Tongue (tissue), 2 donors: Measurements from ENCODE around the gene MARK4. TPM values are rescaled to one million over a fixed set of nuclear protein-coding genes. Genes with fewer than 3 reads are reported as not detected.
"Not testable (repeated sequence)": the region's sequence is repeated elsewhere in the genome, so short reads cannot be mapped to it uniquely, and the experiment has no call there.

Experiments used
- DNase-seq: peaks from one replicate; pipeline ENCODE4 v3.0.0-alpha.2; 2015
- total RNA-seq: library from RNA; depleted of rRNA; stranded (reverse); fragments of >200 nt; gene quantifications from one replicate; pipeline ENCODE4 v1.2.3, GENCODE V29; 2014

MARK4 gene
- total RNA-seq, 1 donor from 2014 or later = 16.0 TPM

DNA sequence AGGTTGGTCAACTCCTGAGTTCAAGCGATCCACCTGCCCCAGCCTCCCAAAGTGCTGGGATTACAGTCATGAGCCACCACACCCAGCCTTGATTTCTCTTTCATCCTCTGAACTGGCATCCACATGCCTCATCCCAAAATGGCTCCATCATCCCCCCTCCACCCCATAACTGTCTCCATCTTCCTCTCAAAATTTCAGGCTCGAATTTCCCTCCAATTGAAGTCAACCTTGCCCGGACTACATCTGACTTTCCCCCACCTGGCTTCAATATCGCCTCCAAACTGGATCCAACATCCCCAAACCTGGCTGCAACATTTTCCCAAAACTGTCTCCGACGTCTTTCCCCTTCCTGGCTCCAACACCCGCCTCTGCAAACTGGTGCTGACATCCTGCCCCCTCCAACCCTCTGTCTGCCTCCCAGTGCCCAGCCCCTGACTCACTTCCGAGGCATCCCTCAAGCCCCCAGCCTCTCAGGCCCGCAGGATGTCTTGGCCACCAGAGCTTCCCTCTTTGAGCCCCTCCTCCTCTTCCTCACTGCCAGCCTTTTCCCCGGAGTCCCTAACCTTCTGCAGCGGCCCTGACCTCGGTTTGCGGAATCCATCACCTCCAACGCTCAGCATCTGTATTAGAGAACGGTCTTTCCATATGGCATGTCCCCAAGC lies 6.8 kb upstream of the MARK4 start:
- DNase-seq = no peak

DNA sequence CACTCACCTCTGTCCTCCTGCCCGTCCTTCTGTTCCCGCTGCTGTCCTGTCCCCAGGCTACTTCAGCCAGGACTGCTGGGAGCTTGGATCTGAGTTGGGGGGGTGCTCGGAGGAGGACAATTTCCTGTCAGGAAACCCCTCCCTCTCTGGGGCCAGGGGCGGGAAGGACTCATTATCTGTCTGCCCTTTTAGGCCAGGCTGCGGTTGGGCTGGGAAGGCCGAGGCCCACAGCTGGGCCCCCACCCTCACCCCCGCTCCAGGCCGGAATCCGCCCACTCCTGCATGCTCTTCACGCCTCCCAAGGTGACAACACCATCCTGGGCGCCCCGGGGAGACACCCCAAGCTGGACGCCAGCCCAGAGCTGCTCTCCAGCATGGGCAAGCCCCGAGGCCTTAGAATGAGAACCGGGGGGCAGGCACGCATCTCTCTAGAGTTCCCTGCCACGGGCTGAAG lies 5.7 kb upstream of the MARK4 start, which contains the start of gene EXOC3L2:
Gene EXOC3L2 (minus strand): TSS at position 74 of the 454 bp plus-strand sequence. CDS start 6,362 bp downstream, outside the sequence.
- no peak for DNase-seq

DNA sequence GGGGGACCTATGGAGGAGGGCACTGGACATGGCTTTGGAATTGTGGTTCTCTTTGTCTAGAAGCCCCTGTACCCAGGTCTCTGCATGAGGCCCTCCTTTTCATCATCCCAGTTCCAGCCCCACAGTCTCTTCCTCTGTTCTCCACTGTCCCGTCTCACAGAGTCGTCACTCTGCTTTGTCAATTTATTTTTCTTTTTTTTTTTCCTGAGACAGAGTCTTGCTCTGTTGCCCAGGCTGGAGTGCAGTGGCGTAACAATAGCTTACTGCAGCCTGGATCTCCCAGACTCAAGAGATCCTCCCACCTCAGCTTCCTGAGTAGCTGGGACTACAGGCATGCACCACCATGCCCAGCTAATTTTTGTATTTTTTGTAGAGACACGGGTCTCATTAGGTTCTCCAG lies 5.2 kb upstream of the MARK4 start:
- no peak for DNase-seq

DNA sequence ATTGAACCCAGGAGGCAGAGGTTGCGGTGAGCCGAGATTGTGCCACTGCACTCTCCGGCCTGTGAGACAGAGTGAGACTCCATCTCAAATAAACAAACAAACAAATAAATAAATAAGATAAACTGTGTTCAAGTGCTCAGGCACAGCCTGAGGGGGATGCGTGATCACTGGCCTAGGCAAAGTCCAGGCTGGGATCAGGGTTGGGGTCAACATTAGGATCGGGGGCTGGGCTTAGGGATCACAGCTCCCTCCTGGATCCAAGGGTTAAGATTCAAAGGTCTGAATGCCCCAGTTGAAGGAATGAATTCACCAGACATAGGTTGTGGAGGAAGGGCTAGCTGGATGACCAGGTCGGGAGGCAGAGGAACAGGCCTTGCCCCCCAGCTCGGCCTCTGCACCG lies 3.9 kb upstream of the MARK4 start:
- no peak for DNase-seq

GRCh38 chr19:45249261-45250033 lies 1.6 kb upstream of the MARK4 start:
- no peak for DNase-seq

DNA sequence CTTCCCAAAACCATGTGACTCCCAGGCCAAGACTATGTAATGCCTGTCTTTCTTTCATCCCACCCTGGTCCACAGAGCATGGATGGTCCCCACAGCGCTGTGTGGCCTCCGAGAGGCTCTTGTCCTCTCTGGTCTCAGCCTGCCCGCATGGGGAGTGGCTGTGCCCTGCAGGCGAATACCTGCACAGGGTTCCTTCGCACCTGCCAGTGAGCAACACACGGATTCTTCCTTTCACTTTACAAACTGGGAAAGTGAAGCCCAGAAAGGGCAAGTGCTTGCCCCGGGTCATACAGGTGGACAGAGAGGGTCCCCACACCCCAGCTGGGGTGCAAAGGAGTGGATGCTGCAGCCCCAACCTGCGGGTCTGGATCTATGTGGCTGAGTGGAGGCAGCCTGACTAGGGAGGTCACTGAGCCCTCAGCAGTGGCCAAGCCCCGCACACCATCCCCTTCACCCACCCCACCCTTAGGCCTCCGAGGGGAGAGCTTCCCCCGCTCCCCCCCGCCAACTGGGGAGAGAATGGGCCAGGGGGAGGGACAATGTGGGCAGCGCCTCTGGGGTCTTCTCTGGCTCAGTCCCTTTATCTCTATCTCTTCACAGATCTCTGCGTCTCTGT lies 747 bp upstream of the MARK4 start:
- DNase-seq = no peak

DNA sequence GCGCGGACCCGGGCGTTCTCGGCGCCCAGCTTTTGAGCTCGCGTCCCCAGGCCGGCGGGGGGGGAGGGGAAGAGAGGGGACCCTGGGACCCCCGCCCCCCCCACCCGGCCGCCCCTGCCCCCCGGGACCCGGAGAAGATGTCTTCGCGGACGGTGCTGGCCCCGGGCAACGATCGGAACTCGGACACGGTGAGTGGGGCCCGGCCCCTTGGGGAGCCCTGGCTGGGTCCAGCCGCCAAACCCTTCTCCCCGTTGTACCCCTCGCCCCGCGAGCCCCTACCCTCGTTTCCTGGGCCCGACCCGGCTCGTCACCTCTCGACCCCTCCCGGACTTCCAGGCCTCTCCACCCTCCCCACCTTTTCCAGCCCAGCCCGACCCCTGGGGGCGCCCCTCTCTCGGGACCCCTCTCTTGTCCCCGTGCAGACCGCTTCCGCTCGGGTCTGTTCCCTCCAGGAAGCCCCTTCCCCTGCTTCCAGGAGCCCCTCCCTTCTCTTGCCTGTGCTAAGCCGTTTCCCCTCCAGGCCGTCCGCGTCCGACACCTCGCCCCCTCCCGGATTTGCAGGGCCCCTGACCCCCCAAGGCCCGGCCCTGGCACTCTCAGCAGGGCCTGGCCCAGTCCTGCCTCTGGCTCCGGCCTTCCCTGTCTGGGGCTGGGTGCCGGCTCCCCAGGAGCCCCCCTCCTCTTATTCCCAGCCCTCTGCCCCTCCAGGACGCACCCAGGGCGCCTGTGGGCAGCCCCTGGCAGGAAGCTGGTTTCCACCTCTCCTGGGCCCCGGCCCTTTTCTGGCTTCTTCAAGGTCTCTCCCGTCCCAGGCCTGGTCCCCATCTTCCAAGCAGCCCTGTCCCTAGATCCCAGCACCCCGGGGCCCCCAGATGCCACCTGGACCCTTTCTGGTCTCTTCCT lies 632 bp downstream of the MARK4 start:
- peak; percentile 30 for DNase-seq

DNA sequence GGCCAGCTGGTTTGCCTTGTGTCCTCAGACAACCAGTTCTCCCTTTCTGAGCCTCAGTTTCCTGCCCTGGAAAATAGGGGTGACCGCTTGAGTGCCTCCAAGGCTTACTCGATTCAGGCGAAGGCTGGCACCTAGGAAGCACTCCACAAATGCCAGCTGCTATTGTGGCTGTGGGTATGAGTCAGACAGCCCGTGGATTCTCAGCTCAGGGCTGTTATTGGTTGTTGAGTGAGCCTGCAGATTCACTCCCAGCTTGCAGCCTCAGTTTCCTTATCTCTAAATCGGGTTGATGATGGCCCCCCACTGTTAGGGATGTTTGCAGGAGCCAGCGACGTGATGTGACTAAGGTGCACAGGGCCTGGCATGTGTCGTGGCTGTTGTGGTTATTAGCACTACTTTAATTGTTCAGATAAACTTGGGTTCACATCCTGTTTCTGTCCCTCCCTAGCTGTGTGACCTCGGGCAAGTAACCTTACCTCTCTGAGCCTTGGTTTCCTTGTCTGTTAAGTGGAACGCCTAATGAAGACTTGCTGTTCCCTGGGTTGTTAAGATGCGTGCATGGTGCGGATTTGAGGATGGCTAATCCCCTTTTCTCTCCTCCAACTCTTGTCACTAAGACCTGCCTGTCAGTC lies 2.4 kb downstream of the MARK4 start:
- DNase-seq = no peak

DNA sequence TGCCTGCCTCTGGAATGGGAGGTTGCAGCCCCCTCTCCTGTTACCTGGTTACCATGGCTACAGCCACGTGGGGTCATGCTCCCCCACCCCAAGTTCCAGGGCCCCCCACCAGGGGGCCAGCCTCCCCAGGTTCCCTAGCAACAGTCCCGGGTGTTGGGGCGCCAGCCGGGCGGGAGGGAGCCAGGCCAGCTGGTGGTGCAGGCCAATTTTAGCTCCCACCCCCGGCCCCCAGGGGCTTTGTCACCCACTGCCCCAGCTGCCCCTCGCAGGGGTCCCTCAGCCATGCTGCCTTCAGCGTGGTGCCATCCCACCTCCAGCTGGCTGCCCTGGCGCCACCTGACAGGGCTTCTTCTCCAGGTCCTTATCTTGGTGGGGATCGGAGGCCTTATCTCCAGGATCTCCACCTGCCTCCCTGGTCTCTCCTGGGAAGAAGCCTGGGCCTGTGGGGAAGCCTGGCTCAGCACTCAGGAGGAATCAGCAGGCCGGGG lies 3.0 kb downstream of the MARK4 start:
- no peak for DNase-seq

DNA sequence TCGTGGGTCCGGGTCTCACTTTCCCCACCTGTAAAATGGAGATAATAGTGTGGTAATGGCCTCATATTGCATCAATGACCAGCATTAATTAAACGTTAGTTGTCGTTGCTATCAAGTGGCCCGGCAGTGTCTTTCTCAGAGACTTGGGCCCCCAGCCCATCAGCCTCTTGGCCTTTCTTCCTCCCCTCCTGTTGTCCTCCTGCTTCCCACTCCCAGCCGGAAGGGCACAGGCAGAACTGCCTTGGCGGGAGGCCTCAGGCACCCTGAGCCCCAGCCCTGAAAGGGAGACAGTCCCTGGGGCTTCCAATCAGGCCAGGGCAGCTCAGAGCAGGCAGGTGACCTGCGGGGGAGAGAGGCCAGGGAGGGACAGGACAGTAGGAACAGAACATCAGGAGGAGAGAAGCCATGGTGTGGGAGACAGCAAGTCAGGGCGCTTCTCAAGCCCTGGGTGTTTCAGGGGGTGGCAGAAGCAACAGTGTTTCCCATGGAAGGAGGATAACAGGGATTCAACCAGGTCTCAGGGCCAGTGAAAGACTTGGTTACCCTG lies 4.6 kb downstream of the MARK4 start:
- DNase-seq = no peak

GRCh38 chr19:45256836-45257235 lies 5.8 kb downstream of the MARK4 start:
- DNase-seq = no peak

GRCh38 chr19:45258862-45259261 lies 7.8 kb downstream of the MARK4 start:
- DNase-seq = no peak

- DNase-seq = no peak
Measured at GRCh38 chr19:45262570-45262969, 11.5 kb downstream of the MARK4 start.

GRCh38 chr19:45263013-45263412 lies 11.9 kb downstream of the MARK4 start:
- no peak for DNase-seq

DNA sequence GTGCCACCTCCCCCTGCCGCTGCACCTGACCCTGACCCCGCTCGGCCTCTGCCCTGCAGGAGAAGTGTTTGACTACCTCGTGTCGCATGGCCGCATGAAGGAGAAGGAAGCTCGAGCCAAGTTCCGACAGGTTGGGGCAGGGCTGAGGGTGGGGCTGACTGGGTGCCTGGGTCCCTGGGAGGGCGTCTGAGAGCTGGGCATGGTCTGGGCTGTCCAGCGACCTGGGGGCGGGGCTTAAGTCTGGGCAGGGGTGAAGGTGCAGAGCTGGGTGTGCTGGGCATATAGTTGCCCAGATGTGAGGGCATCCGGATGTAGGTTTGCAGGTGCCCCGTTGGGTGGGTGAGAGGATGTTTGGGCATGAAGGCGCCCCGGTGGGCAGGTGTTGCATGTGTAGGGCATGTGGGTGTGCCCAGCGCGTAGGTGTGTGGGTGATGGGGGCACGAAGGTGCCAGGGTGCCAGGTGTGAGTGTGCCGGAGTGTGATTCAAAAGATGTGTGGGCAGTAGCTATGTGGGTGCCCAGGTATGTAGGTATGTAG lies 13.8 kb downstream of the MARK4 start:
- DNase-seq = no peak

- no peak for DNase-seq
Measured at GRCh38 chr19:45265375-45265774, 14.3 kb downstream of the MARK4 start.

DNA sequence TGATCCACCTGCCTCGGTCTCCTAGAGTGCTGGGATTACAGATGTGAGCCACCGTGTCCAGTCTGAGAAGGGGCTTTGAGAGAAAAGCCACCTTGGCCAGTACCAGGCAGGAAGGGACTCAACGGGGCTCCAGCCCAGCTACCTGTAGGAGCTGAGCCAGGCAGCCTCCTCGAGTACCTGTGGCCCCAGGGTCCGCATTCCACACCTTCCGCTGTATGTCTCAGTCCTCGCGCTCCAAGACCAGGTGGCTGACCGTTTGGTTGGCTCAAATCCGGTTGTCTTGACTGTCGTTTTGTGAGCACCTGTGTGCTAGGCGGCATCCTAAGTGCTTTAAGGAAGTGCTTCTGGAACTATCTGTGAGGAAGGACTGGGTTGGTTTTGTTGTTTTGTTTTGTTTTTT lies 16.2 kb downstream of the MARK4 start:
- no peak for DNase-seq

DNA sequence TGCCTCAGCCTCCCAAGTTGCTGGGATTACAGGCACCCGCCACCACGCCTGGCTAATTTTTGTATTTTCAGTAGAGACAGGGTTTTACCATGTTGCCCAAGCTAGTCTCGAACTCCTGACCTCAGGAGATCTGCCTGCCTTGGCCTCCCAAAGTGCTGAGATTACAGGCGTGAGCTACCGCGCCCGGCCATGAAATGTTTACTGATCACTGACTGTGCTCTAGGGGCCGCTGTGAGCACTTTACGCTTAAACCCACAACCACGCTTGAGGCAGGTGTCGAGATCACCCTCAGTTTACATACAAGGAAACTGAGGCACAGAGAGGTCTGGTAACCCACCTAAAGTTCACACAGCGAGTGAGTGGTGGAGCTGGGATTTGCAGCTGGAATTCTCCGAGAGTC lies 18.9 kb downstream of the MARK4 start:
- not testable (repeated sequence) for DNase-seq

GRCh38 chr19:45271098-45271734 lies 20.1 kb downstream of the MARK4 start:
- no peak for DNase-seq

- no peak for DNase-seq
Measured at GRCh38 chr19:45271735-45272108, 20.7 kb downstream of the MARK4 start.

GRCh38 chr19:45273521-45273855 lies 22.4 kb downstream of the MARK4 start:
- no peak for DNase-seq
